GM21717 (cell line): ENCODE data around the gene MIOS.
"Not testable (repeated sequence)": the region's sequence is repeated elsewhere in the genome, so short reads cannot be mapped to it uniquely, and the experiment has no call there.

Source experiments
- ATAC-seq: cut with Tn5 transposase; IDR thresholded peaks from one replicate; pipeline ENCODE4 v1.9.1; 2021; ENCODE audit warnings: mild to moderate bottlenecking, moderate library complexity; ENCODE audit not compliant: unreplicated experiment

MIOS gene

GRCh38 chr7:7554021-7554432 lies 12.7 kb upstream of the MIOS start:
- no peak for ATAC-seq

GRCh38 chr7:7554649-7555575 lies 11.8 kb upstream of the MIOS start:
- ATAC-seq = no peak

- ATAC-seq = no peak
Observed at GRCh38 chr7:7556852-7557251, 9.8 kb upstream of the MIOS start.

- no peak for ATAC-seq
Observed at GRCh38 chr7:7557252-7557651, 9.4 kb upstream of the MIOS start.

- ATAC-seq = not testable (repeated sequence)
Observed at GRCh38 chr7:7561591-7561990, 5.1 kb upstream of the MIOS start.

DNA sequence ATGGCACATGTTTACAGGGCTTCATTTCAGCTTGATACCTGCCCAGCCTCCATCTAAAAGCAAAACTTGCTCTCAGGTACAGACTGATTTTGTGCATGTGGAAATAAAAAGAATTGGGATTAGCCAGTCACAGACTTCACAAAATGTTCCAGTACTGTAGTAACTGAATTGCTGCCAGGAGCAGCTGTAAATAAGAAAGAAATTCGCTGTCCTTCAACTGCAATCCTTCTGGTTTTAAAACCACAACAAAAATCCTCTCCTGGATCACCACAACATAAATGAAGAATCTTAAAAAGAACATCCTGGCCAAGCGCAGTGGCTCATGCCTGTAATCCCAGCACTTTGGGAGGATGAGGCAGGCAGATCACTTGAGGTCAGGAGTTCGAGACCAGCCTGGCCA lies 3.9 kb upstream of the MIOS start:
- no peak for ATAC-seq

GRCh38 chr7:7563269-7563668 lies 3.4 kb upstream of the MIOS start:
- ATAC-seq = no peak

GRCh38 chr7:7563813-7564212 lies 2.9 kb upstream of the MIOS start:
- no peak for ATAC-seq

DNA sequence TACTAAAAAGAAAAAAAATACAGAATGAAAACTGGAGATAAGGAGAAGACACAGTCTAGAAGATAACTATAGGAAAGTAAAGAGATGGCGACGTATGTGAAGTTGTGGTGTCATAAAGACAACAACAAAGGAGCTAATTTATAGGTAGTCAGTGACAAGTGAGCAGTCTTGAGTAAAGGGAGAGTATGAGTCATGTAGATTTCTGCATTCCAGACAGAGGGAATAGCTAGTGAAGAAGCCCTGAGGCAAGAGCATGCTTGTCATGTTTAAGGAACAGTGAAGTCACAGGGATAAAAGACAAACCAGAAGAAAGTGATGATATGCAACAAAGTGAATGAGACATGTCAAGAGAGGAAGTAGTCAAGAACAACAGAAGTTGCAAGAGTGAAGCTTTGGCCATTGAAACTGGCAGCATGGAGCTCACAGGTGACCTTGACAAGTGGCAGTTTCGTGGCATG lies 2.3 kb upstream of the MIOS start:
- no peak for ATAC-seq

DNA sequence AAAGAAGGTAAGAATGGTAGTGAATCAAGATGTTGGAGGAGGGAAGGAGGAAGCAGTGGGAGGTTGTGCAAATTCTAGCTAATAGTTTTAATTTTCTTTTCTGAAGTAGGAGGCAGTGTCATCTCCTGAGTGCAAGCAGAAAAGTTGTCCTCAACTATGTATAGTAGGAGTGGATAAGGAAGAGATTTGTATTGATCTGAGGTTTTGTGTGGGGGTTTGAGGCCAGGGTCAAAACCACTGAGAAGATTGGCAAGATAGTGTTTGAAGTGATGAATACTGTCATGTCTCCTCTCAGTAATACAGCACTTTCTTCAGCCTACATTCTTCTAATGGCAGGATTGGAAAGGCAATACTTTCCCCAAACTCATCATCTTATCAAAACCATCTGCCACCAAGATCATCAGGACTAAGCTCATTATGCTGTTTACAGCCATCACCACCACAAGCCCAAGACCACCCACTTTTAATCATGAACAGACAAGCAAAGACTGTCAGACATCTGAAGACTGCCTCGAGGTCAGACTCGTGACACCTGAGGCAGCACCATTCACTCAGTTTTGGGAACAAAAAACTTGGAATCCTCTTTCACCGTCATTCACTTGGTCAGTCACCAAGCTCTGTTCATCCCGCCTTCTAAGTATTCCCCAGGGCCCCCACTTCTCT lies 1.5 kb upstream of the MIOS start:
- no peak for ATAC-seq

GRCh38 chr7:7565746-7566650 lies 686 bp upstream of the MIOS start:
- ATAC-seq = peak; percentile 20

DNA sequence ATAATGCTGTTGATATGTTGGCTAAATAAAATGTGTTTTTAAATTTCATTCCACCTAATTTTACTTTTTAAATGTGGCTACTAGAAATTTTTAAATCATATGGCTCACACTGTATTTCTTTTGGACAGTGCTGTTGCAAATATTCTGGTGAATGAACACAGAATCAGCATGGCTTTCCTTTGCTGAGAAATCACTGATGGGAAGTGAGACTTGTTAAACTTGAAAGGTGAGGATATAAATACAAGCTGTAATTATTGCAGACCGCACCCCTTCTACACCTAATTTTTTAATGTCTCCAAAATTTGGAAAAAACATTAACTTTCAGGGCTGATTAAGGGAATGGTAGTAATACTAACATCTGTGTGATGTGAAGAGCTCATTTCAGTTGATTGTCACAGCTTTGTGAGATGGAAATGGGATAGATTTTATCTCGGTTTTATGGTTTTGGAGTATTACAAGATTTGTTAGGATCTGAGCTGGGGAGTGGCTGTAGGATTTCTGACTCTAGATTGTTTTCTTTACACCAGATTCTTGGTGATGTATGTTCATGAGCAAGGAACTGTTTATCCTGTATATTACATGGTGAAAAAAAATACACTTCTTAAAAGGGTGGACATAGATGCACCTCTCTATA lies 1.3 kb downstream of the MIOS start:
- no peak for ATAC-seq

GRCh38 chr7:7568553-7568952 lies 1.9 kb downstream of the MIOS start:
- no peak for ATAC-seq

DNA sequence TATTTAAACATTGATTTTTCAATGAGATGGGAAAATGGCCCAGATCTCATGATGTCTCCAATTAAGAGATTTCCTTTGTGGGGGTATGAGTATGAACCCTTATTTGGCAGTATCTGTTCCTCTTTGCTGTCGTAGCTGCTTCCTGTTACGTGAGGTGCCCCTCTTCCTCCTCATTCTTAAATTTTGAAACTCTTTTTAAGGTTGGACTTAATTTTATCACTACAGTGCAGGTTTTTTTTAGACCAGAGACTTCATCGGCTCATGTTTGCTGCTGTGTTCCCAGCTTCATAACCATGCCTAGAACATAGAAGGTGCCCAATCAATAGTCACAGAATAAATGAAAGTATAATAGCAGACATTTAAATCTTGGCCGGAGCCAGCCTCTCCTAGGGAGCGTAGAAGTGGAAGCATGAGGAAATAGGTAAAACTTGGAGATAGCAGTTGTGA lies 2.4 kb downstream of the MIOS start:
- peak; percentile 45 for ATAC-seq

DNA sequence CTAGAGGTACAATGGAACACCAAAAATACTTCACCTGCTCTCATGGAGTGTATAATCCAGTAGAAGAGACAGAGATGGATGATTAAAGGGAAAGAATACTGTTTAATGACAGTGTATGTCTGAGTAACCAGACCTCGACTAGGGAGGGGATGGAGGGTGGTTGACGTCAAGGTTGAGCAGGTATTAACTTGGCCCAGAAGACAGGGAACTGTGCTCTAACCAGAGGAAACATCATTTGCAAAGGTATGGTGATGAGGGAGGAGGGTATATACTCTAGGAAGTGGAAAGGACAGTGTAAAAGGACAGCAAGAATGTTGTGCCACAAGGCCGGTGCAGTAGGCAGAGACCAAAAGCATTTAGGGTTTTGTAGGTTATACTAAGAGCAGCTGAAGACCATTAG lies 2.9 kb downstream of the MIOS start:
- no peak for ATAC-seq

- ATAC-seq = no peak
Observed at GRCh38 chr7:7570584-7570983, 3.9 kb downstream of the MIOS start.

- no peak for ATAC-seq
Observed at GRCh38 chr7:7573701-7574100, 7.0 kb downstream of the MIOS start.

DNA sequence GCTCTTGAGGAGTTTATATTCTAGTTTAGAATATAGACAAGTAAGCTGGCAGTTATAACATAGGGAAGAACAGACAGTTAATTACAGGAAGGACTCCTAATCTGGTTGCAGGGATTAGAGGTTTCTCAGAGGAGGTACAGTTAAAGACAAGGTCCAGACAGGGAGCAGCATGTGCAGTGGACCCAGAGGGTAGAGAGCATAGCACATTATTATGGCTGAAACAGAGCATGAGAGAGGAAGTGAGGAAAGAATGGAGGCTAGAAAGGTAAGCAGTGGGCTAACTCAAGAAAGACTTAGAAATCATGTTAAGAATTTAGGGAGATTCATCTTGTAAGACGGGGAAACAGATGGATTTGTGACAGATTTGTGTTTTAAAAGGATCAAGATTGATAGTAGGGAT lies 9.7 kb downstream of the MIOS start:
- no peak for ATAC-seq

DNA sequence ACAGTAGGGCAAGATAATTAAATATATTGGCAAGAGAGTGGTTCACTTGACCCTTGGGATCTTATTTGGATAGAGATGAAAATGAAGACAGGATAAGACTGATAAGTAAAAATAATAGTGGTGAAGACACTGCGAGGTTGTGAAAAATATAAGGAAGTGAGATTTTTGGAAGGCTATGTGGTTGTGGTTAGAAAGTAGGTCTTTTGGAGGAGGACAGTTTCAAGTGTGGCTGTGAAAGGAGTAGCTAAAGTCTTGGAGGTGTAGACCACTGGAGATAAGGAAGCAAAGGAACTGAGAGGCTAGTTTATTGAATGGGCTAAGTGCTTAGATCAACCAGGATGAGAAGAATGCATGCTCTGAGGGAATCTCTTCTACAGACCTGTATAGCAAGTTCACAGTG lies 11.2 kb downstream of the MIOS start:
- ATAC-seq = peak; percentile 79

- ATAC-seq = no peak
Observed at GRCh38 chr7:7579638-7580037, 13.0 kb downstream of the MIOS start.
